ENCODE results near the gene STIM2.

- TF ChIP-seq, protein P1, sequence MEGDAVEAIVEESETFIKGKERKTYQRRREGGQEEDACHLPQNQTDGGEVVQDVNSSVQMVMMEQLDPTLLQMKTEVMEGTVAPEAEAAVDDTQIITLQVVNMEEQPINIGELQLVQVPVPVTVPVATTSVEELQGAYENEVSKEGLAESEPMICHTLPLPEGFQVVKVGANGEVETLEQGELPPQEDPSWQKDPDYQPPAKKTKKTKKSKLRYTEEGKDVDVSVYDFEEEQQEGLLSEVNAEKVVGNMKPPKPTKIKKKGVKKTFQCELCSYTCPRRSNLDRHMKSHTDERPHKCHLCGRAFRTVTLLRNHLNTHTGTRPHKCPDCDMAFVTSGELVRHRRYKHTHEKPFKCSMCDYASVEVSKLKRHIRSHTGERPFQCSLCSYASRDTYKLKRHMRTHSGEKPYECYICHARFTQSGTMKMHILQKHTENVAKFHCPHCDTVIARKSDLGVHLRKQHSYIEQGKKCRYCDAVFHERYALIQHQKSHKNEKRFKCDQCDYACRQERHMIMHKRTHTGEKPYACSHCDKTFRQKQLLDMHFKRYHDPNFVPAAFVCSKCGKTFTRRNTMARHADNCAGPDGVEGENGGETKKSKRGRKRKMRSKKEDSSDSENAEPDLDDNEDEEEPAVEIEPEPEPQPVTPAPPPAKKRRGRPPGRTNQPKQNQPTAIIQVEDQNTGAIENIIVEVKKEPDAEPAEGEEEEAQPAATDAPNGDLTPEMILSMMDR (IDR thresholded peaks at IDR 0.05; ENCODE audit: low read length) = no peak
- no peak for TF ChIP-seq EZH2 (IDR thresholded peaks at IDR 0.05; ENCODE audit: borderline replicate concordance, low read length)
These were observed 19.9 kb upstream of the STIM2 start for GRCh38 chr4:26840786-26841185.

Measured in OCI-LY1 (cell line).